ENCODE measurements around the gene SSTR3.

- TF ChIP-seq CTCF (IDR thresholded peaks at IDR 0.05; ENCODE audit: poor library complexity, severe bottlenecking) = no peak
- no peak for TF ChIP-seq TAF1 (IDR thresholded peaks at IDR 0.05; ENCODE audit: low read depth)
- TF ChIP-seq REST (IDR thresholded peaks at IDR 0.05; ENCODE audit: borderline replicate concordance) = no peak
- no peak for TF ChIP-seq POLR2AphosphoS5 (IDR thresholded peaks at IDR 0.05)
- no peak for TF ChIP-seq EZH2 (IDR thresholded peaks at IDR 0.05; ENCODE audit: borderline replicate concordance, insufficient read depth, low read length, poor library complexity, severe bottlenecking)
- no peak for TF ChIP-seq MXI1 (conservative IDR thresholded peaks at IDR 0.05; ENCODE audit: poor library complexity, severe bottlenecking)
- no peak for TF ChIP-seq EP300 (conservative IDR thresholded peaks at IDR 0.05; ENCODE audit: poor library complexity, severe bottlenecking)
These were observed 4.3 kb downstream of the SSTR3 start for GRCh38 chr22:37207981-37208380.

All from neural cell (in vitro differentiated cells).